ENCODE measurements around the gene GCFC2. TPM values are rescaled to one million over a fixed set of nuclear protein-coding genes. Genes with fewer than 3 reads are reported as not detected.

Gene GCFC2
- total and polyA plus RNA-seq, 9 of the 15 experiments (the other 6 are each of a cell fraction or from before 2014, with no cell fraction given) = 10.5 to 40.6 (median 23.0) TPM

GRCh38 chr2:75751824-75752468, 41.2 kb upstream of the GCFC2 start (continued):
- TF ChIP-seq ZBTB1 (CRISPR knock-in tag; IDR thresholded peaks at IDR 0.05; ENCODE audit: borderline replicate concordance, low read depth) = no peak
- TF ChIP-seq POLR2B (IDR thresholded peaks at IDR 0.05; ENCODE audit: low read depth, partially characterized antibody) = no peak

- Histone ChIP-seq H3K9me3 (replicated peaks; ENCODE audit: control insufficient read depth, insufficient read depth, low read depth, low read length) (no peaks in the 10 kb centered on the region), H4K20me1 (replicated peaks; ENCODE audit: control insufficient read depth, insufficient read depth, low read length) (no peaks in the 10 kb centered on the region), H3K27ac (ENCODE audit: extremely low read depth, low read depth, low read length) (no peak overlapping the region), H3K9ac (ENCODE audit: insufficient read depth in 1 of 2, low read depth in 2 of 2, low read length in 2 of 2) (no peak overlapping the region), H3K27me3 (ENCODE audit: control insufficient read depth in 2 of 2, insufficient read depth in 2 of 2, low read length in 2 of 2) (no peaks in the 10 kb centered on the region), H3K36me3 (ENCODE audit: control insufficient read depth, insufficient read depth, low read length) (no peaks in the 10 kb centered on the region), H3K4me3 (no peak overlapping the region), H2AFZ (ENCODE audit: low read depth, low read length) (no peak overlapping the region), H3K4me1 (replicated peaks in 1 of 2; ENCODE audit: control insufficient read depth in 2 of 2, insufficient read depth in 2 of 2, low read length in 2 of 2) (no peaks in the 10 kb centered on the region), H3K4me2 (ENCODE audit: insufficient read depth, low read length) (no peak overlapping the region), H3K9me1 (ENCODE audit: control insufficient read depth, insufficient read depth, low read length) (no peaks in the 10 kb centered on the region), H3K79me2 (ENCODE audit: control insufficient read depth, insufficient read depth, low read length) (no peaks in the 10 kb centered on the region)
- no peak for ATAC-seq
- WGBS (ENCODE audit: insufficient coverage, low coverage, missing lambda C conversion rate) = 0% methylated on average over 4 of the region's 4 CpGs
- in situ Hi-C loops (cut with MboI) = no loop called here
- BruUV-seq (replicated peaks) = no TSS peak
- POLR2A ChIA-PET = no interaction called here
- no peak for FAIRE-seq
- intact Hi-C loops (cut with micrococcal nuclease) = no loop called here
- CTCF ChIA-PET (ENCODE audit: low intra/inter-chr PET ratio) = no interaction called here
- no peak for DNase-seq (ENCODE audit: extremely low read depth in 1 of 4, low spot score in 3 of 4)
- no peak for TF ChIP-seq MYBL2 (IDR thresholded peaks at IDR 0.05; ENCODE audit: low read depth)
- TF ChIP-seq MYBL2 (CRISPR knock-in tag; IDR thresholded peaks at IDR 0.05; ENCODE audit: borderline replicate concordance) = no peak
- no peak for TF ChIP-seq SMAD4 (CRISPR knock-in tag; conservative IDR thresholded peaks at IDR 0.05)
- no peak for TF ChIP-seq ZNF318 (IDR thresholded peaks at IDR 0.05; ENCODE audit: borderline replicate concordance in 1 of 2, low read depth in 1 of 2)
- no peak for TF ChIP-seq XRCC5 (IDR thresholded peaks at IDR 0.05; ENCODE audit: low read depth, low read length)
- no peak for TF ChIP-seq PTBP1 (IDR thresholded peaks at IDR 0.05; ENCODE audit: low read depth, low read length)
- no peak for TF ChIP-seq NFXL1 (CRISPR knock-in tag; IDR thresholded peaks at IDR 0.05)
- no peak for TF ChIP-seq EP400 (IDR thresholded peaks at IDR 0.05)
- TF ChIP-seq MTA2 (IDR thresholded peaks at IDR 0.05; ENCODE audit: low read depth) = no peak
- TF ChIP-seq RBM14 (IDR thresholded peaks at IDR 0.05; ENCODE audit: borderline replicate concordance, insufficient read depth, low read depth, low read length) = no peak
- no peak for TF ChIP-seq MAFK (IDR thresholded peaks at IDR 0.05; ENCODE audit: low read length)
- TF ChIP-seq ZNF830 (CRISPR knock-in tag; IDR thresholded peaks at IDR 0.05) = no peak
Observed at GRCh38 chr2:75751360-75751759, 40.6 kb upstream of the GCFC2 start.

All from K562 (cell line).